Measurements from ENCODE around the gene MYOF. TPM values are rescaled to one million over a fixed set of nuclear protein-coding genes. Genes with fewer than 3 reads are reported as not detected.
"Not testable (repeated sequence)": the region's sequence is repeated elsewhere in the genome, so short reads cannot be mapped to it uniquely, and the experiment has no call there.

MYOF gene
- total and polyA plus RNA-seq, 7 experiments from 2014 or later, result 0.57 to 31.2 (median 1.5) TPM; not detected in 2

- CTCF ChIA-PET, result no interaction called here
- no peaks in the 10 kb centered on the region for H3K9me3 ChIP-seq (ENCODE audit: control insufficient read depth in 2 of 3, low read length in 3 of 3)
- no peaks in the 10 kb centered on the region for H3K36me3 ChIP-seq (ENCODE audit: control insufficient read depth in 2 of 3, insufficient read depth in 3 of 3, low read length in 3 of 3)
- H3K4me1 Mint-ChIP-seq, result peaks cover 0 to 3% (median 0%) of the 10 kb centered on the region in 7 donors
- H3K4me3 ChIP-seq (ENCODE audit: low read length), result no peak overlapping the region
- intact Hi-C loops (cut with micrococcal nuclease), result no loop called here
- peak overlapping the region in 1 of 9 donors; percentile 36 for H3K27ac Mint-ChIP-seq
- H3K27ac ChIP-seq (ENCODE audit: low read depth, low read length), result no peak overlapping the region
- no peaks in the 10 kb centered on the region for H3K27me3 Mint-ChIP-seq
- ATAC-seq, result peak; percentile 26
- no peaks in the 10 kb centered on the region for H3K36me3 Mint-ChIP-seq
- POLR2A ChIA-PET, result no interaction called here
- no peak for DNase-seq
- peaks cover 0 to 6% (median 0%) of the 10 kb centered on the region in 11 donors for H3K9me3 Mint-ChIP-seq
- no peaks in the 10 kb centered on the region for H3K27me3 ChIP-seq (ENCODE audit: control insufficient read depth in 2 of 2, insufficient read depth in 2 of 2, low read length in 2 of 2)
- H3K4me1 ChIP-seq (ENCODE audit: control insufficient read depth in 2 of 2, insufficient read depth in 2 of 2, low read length in 2 of 2), result no peaks in the 10 kb centered on the region
- no peak overlapping the region for H3K4me3 Mint-ChIP-seq
These were observed 36.8 kb downstream of the MYOF start for GRCh38 chr10:93445097-93445960.

- ChIA-PET POLR2A (no interaction called here), CTCF (interaction anchor here (0.6 kb wide), 1 partner anchor 12 kb away, joined by 4 read pairs; no protein-coding TSS in a partner anchor)
- no peak for ATAC-seq
- Mint-ChIP-seq H3K27ac (no peak overlapping the region), H3K4me1 (peaks cover 0 to 6% (median 0%) of the 10 kb centered on the region in 7 donors), H3K27me3 (no peaks in the 10 kb centered on the region), H3K4me3 (no peak overlapping the region), H3K9me3 (peaks cover 0 to 6% (median 0%) of the 10 kb centered on the region in 11 donors), H3K36me3 (no peaks in the 10 kb centered on the region)
- H3K9me3 ChIP-seq (ENCODE audit: control insufficient read depth in 2 of 3, low read length in 3 of 3), result no peaks in the 10 kb centered on the region
- no peaks in the 10 kb centered on the region for H3K4me1 ChIP-seq (ENCODE audit: control insufficient read depth in 2 of 2, insufficient read depth in 2 of 2, low read length in 2 of 2)
- intact Hi-C loops (cut with micrococcal nuclease), result no loop called here
- no peak overlapping the region for H3K27ac ChIP-seq (ENCODE audit: low read depth, low read length)
- no peaks in the 10 kb centered on the region for H3K27me3 ChIP-seq (ENCODE audit: control insufficient read depth in 2 of 2, insufficient read depth in 2 of 2, low read length in 2 of 2)
- H3K4me3 ChIP-seq (ENCODE audit: low read length), result no peak overlapping the region
- DNase-seq, result no peak
- H3K36me3 ChIP-seq (ENCODE audit: control insufficient read depth in 2 of 3, insufficient read depth in 3 of 3, low read length in 3 of 3), result no peaks in the 10 kb centered on the region
These were observed 38.7 kb downstream of the MYOF start for GRCh38 chr10:93443481-93443880.

- H3K27me3 Mint-ChIP-seq; intact Hi-C loops (cut with micrococcal nuclease); DNase-seq; H3K27ac ChIP-seq (ENCODE audit: low read depth, low read length); H3K36me3 ChIP-seq (ENCODE audit: control insufficient read depth in 2 of 3, insufficient read depth in 3 of 3, low read length in 3 of 3); H3K4me1 Mint-ChIP-seq; H3K27me3 ChIP-seq (ENCODE audit: control insufficient read depth in 2 of 2, insufficient read depth in 2 of 2, low read length in 2 of 2); ATAC-seq; H3K9me3 Mint-ChIP-seq; H3K4me3 ChIP-seq (ENCODE audit: low read length); H3K36me3 Mint-ChIP-seq; H3K27ac Mint-ChIP-seq; H3K4me3 Mint-ChIP-seq; H3K9me3 ChIP-seq (ENCODE audit: control insufficient read depth in 2 of 3, low read length in 3 of 3); POLR2A ChIA-PET; H3K4me1 ChIP-seq (ENCODE audit: control insufficient read depth in 2 of 2, insufficient read depth in 2 of 2, low read length in 2 of 2): not testable (repeated sequence)
- CTCF ChIA-PET, result interaction anchor here (0.6 kb wide), 1 partner anchor 13 kb away, joined by 4 read pairs; no protein-coding TSS in a partner anchor
These were observed 39.4 kb downstream of the MYOF start for GRCh38 chr10:93442721-93443120.

DNA sequence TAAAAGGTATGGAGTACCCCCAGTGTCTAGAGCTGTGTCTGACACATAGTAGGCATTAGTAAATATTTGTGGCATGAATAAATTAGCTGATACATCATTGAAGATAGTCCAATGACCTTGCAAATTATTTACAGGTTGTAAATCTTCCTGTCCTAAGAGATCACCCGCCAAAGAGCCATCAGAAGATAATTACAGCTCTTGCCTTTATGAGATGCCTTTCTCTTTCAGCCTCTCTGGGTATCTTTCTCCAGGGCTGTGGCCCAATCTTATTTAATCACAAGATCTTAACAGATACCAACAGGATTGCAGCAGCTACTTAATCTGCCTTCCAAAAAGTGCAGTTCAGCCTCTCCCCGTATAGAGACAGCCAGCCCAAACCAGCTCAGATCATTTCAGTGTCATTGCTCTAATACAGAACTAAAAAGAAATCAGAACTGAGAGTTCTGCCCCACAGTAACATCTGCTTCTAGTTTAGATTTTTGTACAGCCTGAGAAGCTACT lies 41.5 kb downstream of the MYOF start:
- Histone ChIP-seq H3K36me3 (ENCODE audit: control insufficient read depth in 2 of 3, insufficient read depth in 3 of 3, low read length in 3 of 3) (no peaks in the 10 kb centered on the region), H3K9me3 (ENCODE audit: control insufficient read depth in 2 of 3, low read length in 3 of 3) (no peaks in the 10 kb centered on the region), H3K4me1 (ENCODE audit: control insufficient read depth in 2 of 2, insufficient read depth in 2 of 2, low read length in 2 of 2) (no peaks in the 10 kb centered on the region), H3K27me3 (ENCODE audit: control insufficient read depth in 2 of 2, insufficient read depth in 2 of 2, low read length in 2 of 2) (no peaks in the 10 kb centered on the region), H3K27ac (ENCODE audit: low read depth, low read length) (no peak overlapping the region), H3K4me3 (ENCODE audit: low read length) (no peak overlapping the region)
- CTCF ChIA-PET, result interaction anchor here (1.2 kb wide), 1 partner anchor 65 kb away, joined by 3 read pairs; no protein-coding TSS in a partner anchor
- POLR2A ChIA-PET, result no interaction called here
- no peaks in the 10 kb centered on the region for H3K27me3 Mint-ChIP-seq
- H3K27ac Mint-ChIP-seq, result peak overlapping the region in 1 of 9 donors; percentile 27
- intact Hi-C loops (cut with micrococcal nuclease), result no loop called here
- H3K4me1 Mint-ChIP-seq, result peaks cover 0 to 8% (median 0%) of the 10 kb centered on the region in 7 donors
- H3K9me3 Mint-ChIP-seq, result peaks cover 0 to 5% (median 0%) of the 10 kb centered on the region in 11 donors
- no peak overlapping the region for H3K4me3 Mint-ChIP-seq
- ATAC-seq (no peak), DNase-seq (no peak)
- H3K36me3 Mint-ChIP-seq, result no peaks in the 10 kb centered on the region

- Histone ChIP-seq H3K9me3 (ENCODE audit: control insufficient read depth in 2 of 3, low read length in 3 of 3) (no peaks in the 10 kb centered on the region), H3K27me3 (ENCODE audit: control insufficient read depth in 2 of 2, insufficient read depth in 2 of 2, low read length in 2 of 2) (no peaks in the 10 kb centered on the region), H3K4me1 (ENCODE audit: control insufficient read depth in 2 of 2, insufficient read depth in 2 of 2, low read length in 2 of 2) (no peaks in the 10 kb centered on the region), H3K27ac (ENCODE audit: low read depth, low read length) (no peak overlapping the region), H3K4me3 (ENCODE audit: low read length) (no peak overlapping the region), H3K36me3 (ENCODE audit: control insufficient read depth in 2 of 3, insufficient read depth in 3 of 3, low read length in 3 of 3) (no peaks in the 10 kb centered on the region)
- Mint-ChIP-seq H3K9me3 (peaks cover 0 to 5% (median 0%) of the 10 kb centered on the region in 11 donors), H3K36me3 (no peaks in the 10 kb centered on the region), H3K27me3 (no peaks in the 10 kb centered on the region), H3K4me1 (peaks cover 0 to 8% (median 0%) of the 10 kb centered on the region in 7 donors), H3K4me3 (no peak overlapping the region), H3K27ac (no peak overlapping the region)
- intact Hi-C loops (cut with micrococcal nuclease), result no loop called here
- CTCF ChIA-PET, result no interaction called here
- ATAC-seq (no peak), DNase-seq (no peak)
- POLR2A ChIA-PET, result no interaction called here
These were observed 43.4 kb downstream of the MYOF start for GRCh38 chr10:93438613-93439253.

DNA sequence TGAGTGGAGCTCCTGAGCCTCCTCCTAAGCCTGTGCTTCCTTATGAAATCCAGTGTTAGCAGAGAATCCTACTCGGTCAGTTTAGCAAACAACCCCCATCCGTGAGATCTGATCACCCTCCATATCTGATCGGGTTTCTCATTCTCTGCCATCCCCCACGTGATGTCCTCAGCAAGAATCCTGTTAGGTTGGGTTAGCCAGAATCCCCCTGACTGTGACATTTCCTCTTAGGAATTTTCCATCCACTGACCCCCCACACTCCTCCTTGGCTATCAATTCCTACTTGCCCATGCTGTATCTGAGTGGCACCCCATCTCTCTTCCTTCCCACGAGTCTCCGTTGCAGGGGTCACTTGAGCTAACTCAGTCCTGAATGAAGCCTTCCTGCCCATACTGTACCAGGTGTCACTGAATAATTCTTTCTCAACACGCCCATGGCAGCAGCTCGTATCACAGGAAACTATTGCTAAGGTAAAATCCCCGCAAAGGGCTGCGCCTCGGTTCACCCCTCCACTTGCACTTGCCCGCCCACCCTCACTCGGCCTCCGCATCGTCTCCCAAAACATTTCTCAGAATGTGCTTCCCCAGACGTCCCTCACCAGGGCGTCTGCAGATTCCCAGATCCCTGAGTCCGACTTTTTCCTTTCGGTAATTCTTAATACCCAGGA lies 44.1 kb downstream of the MYOF start:
- H3K9me3 ChIP-seq (ENCODE audit: control insufficient read depth in 2 of 3, low read length in 3 of 3), result no peaks in the 10 kb centered on the region
- H3K9me3 Mint-ChIP-seq, result peaks cover 0 to under 1% (median 0%) of the 10 kb centered on the region in 11 donors
- no peak for DNase-seq
- no peak overlapping the region for H3K4me3 Mint-ChIP-seq
- H3K4me3 ChIP-seq (ENCODE audit: low read length), result no peak overlapping the region
- no peaks in the 10 kb centered on the region for H3K4me1 ChIP-seq (ENCODE audit: control insufficient read depth in 2 of 2, insufficient read depth in 2 of 2, low read length in 2 of 2)
- no peaks in the 10 kb centered on the region for H3K36me3 Mint-ChIP-seq
- ATAC-seq, result no peak
- no peaks in the 10 kb centered on the region for H3K27me3 Mint-ChIP-seq
- H3K27ac ChIP-seq (ENCODE audit: low read depth, low read length), result no peak overlapping the region
- H3K27me3 ChIP-seq (ENCODE audit: control insufficient read depth in 2 of 2, insufficient read depth in 2 of 2, low read length in 2 of 2), result no peaks in the 10 kb centered on the region
- ChIA-PET POLR2A (no interaction called here), CTCF (no interaction called here)
- H3K4me1 Mint-ChIP-seq, result peaks cover 0 to 6% (median 0%) of the 10 kb centered on the region in 7 donors
- intact Hi-C loops (cut with micrococcal nuclease), result no loop called here
- H3K27ac Mint-ChIP-seq, result no peak overlapping the region
- H3K36me3 ChIP-seq (ENCODE audit: control insufficient read depth in 2 of 3, insufficient read depth in 3 of 3, low read length in 3 of 3), result no peaks in the 10 kb centered on the region

All from naive thymus-derived CD4-positive, alpha-beta T cell (primary cell).